DLD1 (cell line): Measurements from ENCODE around the gene DHX15.

ENCODE experiments used
- in situ Hi-C: cut with HindIII; loops from 2 replicates; pipeline ENCODE4 v1.10.0; 2017; ENCODE audit warnings: low sequenced_read_pairs

Gene DHX15

DNA sequence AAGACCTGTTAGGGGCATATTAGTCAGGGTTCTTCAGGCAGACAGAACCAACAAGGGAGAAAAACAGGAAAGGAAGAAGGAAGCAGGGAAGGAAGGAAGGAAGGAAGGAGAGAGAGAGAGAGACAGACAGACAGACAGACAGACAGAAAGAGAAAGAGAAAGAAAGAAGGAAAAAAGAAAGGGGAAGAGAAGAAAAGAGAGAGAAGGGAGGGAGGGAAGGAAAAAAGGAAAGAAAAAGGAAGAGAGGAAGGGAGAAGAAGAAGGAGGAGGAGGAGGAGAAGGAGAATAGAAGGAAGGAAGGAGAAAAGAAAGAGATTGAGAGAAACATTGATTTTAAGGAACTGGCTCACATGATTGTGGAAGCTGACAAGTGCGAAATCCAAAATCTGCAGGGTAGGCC is 89.0 kb downstream of the DHX15 start:
- in situ Hi-C loops, result no loop called here

DNA sequence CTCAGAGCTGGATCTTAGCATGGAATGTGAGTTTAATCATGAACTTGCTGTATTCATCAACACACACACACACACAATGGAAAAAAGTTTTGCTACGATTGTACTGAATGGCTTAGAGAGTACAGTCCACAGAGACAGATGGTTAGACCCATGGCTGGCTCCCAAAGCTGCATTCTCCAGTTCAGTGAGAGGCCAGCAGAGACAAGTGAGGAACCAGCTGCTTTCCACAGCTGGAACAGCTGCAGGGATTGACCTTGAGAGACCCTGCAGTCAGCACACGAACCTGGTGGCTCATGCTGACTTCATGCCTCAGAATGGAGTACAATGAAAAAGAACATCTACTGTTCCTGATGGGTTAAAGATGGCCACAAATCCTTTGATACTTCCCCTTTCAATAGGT is 94.5 kb downstream of the DHX15 start:
- in situ Hi-C loops, result no loop called here

DNA sequence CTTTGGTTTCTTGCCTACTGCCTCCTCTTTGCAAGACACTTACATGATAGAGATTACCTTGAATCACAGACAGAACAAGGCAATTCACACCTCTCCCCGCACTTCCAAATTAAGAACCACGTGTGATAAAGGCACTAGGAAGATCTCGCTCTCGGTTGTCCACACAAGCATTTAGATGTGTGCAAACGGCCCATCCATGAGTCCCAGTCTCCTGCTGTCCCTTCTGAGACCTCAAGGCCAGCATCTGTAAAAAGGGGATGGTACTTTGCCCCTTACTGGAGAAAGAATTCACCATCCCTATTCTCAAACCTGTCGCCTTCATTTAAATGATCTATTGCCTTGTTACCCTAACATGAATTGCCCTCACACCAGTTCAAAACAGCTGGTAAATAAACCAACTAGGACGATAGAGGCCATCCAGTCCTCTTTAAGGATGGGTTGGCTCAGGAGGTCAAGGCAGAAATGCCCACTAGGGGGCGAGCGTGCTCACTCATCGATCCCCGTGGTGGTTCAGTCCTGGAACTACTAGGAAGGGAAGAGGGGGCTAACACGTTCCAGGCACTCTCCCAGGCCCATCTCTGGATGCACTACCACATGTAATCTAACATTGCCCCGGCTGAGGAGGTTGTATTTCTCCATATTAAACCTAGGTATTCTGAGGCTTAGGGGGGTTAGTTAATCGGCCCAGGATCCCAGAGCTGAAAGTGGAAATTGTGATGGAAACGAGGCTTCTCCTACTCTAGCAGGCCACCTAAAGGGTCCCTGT is 95.8 kb downstream of the DHX15 start:
- in situ Hi-C loops, result no loop called here

- in situ Hi-C loops, result no loop called here
Measured at GRCh38 chr4:24482871-24483270, 101.5 kb downstream of the DHX15 start.

- in situ Hi-C loops, result no loop called here
Measured at GRCh38 chr4:24477919-24478318, 106.4 kb downstream of the DHX15 start.
